GM19467 (cell line): ENCODE measurements around the gene SLC2A8.
A peak's percentile ranks its signal among the peaks of the same experiment; 100 is the strongest.

Experiments used
- ATAC-seq: cut with Tn5 transposase; IDR thresholded peaks from one replicate; pipeline ENCODE4 v1.9.1; 2021; ENCODE audit warnings: mild to moderate bottlenecking, moderate library complexity; ENCODE audit not compliant: unreplicated experiment

The SLC2A8 gene

DNA sequence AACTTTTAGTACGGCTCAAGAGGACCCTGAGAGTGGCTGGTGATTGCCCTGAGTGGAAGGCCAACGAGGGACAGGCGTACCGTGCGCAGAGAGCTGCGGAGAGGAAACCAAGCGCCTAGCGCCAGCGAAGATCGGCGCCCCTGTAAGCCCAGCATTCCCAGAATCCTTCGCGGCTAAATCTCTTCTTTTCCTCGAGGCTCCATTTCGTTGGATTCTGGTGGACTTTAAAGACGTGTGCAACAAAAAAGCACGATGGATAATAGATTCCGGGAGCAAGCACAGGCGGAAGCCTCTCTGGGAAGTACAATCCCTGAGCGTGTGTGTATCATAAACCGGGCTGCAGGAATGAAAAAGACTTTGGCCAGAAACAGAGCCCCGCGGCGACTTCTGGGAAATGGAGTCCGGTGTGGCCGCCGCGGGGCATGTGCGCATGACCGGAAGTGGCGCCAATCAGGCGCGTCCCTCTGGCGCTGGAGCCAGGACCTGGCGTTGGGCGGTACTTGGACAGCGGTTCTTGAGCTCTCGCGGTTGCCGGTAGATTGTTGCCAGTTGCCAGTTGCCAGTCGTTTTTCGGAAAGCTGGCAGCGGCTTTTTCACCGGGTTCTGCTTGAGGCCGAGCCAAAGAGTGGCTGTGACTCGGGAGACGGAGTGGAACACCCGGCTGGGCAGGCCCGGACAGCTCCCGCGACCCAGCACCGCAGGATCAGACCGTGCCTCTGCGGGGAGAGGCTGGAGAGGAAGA lies 27.1 kb downstream of the SLC2A8 start, which contains the start of gene ZNF79:
TSS of gene ZNF79 (plus strand) at position 449 of the 742 bp plus-strand sequence. CDS start 406 bp downstream, outside the sequence.
- peak; percentile 81 for ATAC-seq

DNA sequence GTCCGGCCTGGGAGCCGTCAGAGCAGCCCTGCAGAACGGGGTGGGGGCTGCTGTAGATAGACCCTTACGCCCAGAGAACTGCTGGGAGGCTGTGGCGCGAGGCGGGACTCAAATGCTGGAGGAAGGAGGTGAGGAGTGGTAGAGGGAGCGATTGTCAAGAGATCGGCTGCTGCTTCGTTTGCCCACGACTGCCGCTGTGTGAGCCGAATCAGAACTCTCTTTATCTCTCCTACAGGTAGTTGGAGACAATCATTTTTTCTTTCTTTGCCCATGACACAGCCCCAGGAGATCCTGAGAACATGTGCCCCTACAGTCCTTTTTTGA lies 27.7 kb downstream of the SLC2A8 start:
- ATAC-seq: no peak

DNA sequence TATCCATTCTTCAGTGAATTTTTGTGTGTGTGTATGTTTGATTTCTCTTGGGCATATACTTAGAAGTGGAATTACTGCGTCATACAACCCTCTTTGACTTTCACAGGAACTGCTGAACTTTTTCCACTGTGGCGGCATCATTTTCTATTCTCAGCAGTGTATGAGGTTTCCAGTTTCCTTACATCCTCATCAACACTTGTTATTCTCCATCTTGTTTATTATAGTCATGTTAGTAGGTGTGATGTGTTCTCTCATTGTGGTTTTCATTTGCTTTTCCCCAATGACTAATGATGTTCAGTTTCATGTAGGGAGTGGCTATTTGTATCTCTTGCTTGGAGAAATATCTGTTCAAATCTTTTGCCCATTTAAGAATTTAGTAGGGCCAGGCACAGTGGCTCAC lies 29.8 kb downstream of the SLC2A8 start:
- no peak for ATAC-seq

DNA sequence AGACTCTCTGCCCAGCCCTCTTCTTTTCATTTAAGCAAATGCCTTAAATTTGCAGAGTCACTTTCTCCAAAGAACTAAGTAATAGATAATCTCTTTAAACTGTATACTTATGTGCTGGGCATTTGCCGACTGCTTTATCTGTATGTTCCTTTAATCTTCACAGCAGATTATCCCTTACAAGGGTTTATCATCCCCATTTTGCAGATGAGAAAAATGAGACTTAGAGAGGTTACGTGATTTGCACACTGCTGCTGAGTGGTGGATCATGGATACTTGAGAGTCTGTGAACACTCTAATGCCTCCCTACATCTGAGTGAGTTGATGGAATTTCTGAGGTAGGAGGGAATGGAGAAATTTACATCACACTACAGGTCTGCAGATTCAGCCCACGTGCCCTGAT lies 31.4 kb downstream of the SLC2A8 start:
- ATAC-seq: no peak

DNA sequence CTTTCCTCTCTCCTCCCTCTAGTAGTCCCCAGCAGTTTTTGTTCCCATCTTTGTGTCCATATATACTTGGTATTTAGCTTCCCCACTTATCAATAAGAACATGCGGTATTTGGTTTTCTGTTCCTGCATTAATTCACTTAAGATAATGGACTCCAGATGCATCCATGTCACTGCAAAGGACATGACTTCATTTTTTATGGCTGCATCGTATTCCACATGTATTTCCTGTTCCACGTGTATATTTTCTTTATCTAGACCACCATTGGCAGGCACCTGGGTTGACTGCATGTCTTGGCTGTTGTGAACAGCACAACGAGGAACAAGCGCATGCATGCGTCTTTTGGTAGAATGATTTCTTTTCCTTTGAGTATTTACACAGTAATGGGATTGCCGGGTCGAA lies 33.4 kb downstream of the SLC2A8 start:
- ATAC-seq: no peak

DNA sequence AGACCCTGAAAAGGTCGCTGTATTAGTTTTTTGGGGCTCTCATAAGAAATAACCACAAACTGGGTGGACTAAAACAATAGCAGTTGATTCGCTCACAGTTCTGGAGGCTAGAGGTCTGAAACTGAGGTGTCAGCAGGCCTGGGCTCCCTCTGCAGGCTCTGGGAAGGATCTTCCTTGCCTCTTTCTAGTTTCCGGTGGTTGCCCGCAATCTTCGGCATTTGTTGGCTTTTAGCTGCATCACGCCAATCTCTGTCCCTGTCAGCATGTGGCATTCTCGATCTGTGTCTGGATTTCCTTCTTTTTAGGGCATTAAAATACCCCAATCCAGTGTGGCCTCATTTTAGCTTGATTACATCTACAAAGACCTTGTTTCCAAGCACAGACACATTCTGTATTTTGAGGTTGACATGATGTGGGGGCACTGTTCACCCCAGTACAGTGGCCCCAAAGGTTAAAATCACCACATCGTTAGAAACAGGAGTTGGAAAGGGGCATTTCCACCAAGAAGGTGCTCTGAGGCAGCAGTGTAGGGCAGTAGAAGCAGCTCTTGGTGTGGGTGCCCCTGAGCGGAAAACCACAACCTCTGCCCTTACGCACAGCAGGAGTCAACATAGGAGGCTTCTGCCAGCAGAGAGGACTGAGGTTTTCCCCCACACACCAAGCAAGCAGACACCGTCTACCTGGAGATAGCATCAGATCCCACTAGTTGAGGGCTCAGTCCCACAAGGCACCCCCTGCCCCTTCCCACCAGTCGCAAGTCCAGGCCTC lies 40.7 kb downstream of the SLC2A8 start:
- no peak for ATAC-seq

DNA sequence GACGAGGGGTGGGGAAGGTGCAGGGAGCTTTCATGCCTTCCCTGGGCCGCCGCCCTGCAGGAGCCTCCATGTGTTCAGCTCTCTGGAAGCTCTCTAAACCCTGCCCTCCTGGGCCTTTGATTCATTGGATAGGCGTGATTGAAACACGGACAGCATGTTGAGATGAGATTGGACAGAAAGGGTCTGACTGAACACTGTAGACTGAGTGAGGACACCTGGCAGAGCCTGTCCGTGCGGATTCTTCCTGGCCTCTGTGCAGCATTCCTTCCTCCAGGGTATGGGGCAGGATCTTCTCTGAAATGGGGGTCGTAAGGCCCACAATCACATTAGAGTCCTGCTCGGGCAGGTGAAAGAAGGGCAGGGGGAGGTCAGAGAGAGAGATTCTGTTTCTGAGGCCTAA lies 41.4 kb downstream of the SLC2A8 start:
- no peak for ATAC-seq

DNA sequence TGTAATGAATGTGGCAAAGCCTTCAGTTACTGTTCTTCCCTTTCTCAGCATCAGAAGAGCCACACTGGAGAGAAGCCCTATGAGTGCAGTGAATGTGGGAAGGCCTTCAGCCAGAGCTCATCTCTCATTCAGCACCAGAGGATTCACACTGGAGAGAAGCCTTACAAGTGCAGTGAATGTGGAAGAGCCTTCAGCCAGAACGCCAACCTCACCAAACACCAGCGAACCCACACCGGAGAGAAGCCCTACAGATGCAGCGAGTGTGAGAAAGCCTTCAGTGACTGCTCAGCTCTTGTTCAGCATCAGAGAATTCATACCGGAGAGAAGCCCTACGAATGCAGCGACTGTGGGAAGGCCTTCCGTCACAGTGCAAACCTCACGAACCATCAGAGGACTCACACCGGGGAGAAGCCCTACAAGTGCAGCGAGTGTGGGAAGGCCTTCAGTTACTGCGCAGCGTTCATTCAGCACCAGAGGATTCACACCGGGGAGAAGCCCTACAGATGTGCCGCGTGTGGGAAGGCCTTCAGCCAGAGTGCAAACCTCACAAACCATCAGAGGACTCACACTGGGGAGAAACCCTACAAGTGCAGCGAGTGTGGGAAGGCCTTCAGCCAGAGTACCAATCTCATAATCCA lies 47.4 kb downstream of the SLC2A8 start:
- no peak for ATAC-seq

DNA sequence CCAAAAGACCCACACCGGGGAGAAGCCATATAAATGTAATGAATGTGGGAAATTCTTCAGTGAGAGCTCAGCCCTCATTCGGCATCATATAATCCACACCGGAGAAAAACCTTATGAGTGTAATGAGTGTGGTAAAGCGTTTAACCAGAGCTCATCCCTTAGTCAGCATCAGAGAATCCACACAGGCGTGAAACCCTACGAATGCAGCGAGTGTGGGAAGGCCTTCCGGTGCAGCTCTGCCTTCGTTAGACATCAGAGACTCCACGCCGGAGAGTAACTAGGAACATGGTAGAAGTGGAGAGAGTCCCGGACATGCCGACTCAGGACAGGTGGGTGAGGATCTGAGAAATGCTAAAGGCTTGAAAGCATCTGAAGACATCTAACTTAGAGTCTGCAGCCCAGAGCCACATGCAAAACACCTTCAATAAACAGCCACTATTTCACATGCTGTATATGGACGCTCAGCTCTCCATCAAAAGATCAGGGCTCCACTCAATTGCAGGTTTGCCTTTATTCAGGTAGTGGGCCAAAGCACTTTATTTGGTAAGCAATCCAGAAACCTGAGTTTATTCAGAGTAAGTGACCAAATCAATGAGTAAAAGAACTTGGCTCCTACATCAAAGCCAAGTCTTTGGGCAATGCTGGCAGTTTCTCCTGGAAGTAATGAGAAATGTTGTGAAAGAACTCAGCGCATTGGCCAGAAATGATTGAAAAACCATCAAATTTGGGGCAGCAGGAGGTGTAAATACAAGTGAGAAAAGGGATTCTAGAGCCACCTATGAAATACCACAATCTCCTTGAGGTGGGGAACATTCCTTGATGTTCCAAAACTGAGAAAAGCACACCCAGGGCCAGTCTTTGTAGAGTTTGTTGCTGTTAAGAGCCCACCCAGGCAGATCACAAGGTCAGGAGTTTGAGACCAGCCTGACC lies 48.2 kb downstream of the SLC2A8 start:
- ATAC-seq: no peak

DNA sequence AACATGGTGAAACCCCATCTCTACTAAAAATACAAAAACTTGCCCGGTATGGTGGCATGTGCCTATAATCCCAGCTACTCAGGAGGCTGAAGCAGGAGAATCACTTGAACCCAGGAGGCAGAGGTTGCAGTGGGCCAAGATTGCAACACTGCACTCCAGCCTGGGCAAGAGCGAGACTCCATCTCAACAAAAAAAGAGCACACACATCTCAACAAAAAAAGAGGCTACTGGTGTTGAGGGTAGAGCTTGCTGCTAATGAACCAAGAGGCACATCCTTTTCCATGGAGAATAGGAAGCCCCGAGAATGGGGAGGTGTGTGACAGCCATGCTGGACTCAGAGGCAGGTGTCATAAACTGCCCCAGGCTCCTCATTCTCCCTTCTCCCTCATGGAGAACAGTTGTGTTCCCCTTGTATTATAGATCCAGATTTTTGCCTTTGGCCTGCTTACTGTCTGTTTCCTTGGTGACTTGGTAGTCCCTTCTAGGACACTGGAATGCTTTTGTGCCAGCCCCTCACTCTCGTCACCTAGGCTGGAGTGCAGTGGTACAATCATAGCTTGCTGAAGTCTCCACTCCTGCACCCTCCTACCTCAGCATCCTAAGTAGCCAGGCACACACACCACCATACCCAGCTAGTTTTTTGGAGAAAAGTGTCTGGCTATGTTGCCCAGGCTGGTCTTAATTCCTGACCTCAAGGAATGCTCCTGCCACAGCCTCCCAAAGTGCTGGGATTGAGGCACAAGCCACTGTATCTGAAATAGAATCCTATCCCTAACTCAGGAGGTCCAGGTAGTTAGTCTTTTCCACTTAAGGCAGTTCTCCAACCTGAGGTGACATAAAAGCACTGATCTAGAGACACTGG lies 49.1 kb downstream of the SLC2A8 start:
- no peak for ATAC-seq

DNA sequence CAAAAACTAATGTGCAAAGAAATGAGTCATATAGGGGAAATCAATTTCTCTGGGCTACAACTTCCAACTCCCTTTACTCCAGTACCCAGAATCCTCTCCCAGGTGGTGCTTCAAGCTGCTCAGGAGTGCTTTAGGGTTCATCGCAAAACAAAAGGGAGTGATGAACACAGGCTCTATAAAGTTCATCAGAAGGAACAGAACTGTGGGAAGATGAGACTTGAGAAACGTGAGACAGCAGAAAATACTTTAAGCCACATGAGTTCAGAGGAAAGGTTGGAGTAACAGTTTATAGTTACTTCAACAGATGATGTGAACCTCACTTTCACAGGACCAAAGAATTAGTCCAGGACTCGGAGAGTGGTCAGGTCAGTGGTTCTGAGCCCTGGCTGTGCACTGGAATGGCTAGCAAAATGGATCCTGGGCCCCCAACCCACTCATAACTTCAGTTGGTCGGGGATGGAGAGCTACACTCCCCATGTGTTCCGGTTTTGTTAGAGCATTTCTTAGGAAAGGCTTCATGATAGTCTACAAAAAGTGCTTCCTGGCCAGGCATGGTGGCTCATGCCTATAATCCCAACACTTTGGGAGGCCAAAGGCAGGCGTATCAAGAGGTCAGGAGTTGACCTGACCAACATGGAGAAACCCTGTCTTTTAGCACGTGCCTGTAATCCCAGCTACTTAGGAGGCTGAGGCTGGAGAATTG lies 49.9 kb downstream of the SLC2A8 start:
- ATAC-seq: no peak

DNA sequence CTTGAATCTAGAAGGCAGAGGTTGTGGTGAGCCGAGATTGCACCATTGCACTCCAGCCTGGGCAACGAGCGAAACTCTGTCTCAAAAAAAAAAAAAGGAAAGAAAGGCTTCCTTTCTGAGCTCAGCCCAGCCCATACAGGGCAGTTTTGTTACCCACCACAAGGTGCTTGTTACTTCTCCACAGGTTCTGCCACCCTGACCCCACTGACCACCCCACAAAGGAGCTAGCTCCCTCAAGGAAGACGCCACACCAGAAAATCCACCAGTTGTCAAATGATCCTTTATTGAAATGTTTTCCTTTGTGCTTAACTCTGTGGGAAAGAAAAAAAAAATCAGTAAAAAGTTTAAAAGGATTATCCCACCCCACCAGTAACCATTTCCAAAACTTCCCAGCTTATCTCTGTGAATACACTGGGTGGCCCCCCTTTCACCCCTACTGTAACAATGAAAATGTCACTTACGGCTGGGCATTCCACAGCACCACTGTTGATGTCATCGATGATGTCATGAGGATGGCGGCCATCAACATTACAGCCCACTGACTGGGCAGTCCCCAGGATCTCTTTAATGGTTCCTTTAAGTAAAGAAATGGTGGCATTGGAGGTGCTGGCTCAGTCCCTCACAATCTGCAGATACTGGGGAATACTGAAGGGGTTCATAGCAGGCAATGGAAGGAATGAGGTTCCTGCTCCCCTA lies 50.6 kb downstream of the SLC2A8 start:
- no peak for ATAC-seq

DNA sequence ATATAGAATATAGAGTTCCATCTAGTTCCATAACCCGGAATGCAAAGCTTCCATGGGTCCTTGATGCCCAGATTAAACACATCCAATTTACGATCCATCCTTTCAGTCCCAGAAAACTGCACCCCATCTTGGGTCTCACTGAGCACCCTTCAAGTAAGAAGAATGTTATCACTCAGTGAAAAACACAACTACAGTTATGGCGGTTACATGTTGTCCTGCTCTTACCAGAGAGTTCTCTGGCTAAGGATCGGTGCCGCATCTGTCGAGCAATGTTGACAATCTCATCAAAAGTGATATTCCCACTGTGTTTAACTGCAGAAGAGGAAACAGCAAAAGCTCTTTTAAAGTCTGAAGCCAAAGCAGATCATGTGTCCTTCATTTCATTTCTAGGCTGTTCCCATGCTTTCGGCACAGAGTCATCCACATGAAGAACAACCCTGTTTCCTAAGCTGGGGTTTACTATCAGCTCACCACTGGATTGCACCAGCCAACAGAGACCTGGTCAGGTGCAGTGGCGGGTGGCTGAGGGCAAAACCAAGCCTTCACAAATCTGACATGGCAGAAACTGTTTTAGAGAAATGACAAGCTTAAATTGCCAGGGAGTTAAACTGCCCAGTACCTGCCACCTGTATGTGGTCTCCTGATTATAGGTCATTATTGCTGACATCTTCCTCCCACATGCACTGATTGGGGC lies 51.3 kb downstream of the SLC2A8 start:
- ATAC-seq: no peak

DNA sequence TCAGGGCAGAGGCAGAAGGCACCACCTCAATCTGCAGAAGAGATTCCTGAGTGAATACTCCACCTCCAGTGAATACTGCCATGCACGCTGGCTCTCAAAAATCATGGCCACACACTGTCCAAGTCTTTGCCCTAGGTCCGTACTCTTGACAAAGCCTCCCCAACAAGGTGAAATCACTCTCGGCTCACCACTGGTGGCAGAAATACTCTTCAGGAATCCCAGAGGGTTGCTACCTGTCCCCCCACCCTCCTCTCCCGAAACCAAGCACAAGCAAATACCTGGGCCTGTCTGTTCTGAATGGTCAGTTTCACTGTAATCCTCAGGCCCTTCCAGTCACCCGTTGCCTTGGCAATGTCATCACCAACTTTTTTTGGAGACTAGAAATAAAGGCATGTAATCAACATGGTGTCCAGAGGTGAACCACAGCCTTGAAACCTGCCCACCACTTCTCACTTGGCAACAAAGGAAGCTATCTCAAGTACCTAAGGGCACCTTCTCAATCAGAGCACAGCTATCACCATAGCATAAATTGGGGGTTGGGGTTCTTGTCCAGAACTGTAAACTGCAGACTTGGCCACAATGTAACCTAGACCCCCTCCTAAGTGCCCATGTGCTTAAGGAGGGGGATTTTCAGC lies 52.5 kb downstream of the SLC2A8 start:
- ATAC-seq: no peak

DNA sequence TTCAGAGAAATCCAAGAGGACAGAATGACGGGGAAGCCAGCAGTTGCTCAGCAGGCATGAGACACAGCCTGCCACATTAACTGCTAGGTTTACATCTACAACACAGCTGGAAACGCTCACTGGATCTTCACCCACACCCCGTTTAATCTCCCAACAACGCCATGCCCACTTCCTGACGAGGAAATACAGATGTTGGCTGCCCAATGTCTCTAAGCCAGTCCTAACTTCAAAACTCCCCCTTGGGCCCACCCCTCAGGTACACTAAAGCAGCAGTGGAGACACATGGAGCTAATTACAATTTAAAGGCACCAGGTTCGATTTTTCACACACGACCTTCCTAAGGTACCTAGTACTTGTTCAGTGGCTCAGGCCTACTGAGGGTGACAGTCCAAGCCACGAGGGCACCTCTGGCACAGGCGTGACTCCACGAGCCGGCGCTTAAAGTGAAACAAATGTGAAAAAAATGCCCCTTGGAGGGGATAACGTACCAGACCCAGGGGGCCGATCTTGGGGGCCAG lies 53.3 kb downstream of the SLC2A8 start:
- ATAC-seq: no peak

DNA sequence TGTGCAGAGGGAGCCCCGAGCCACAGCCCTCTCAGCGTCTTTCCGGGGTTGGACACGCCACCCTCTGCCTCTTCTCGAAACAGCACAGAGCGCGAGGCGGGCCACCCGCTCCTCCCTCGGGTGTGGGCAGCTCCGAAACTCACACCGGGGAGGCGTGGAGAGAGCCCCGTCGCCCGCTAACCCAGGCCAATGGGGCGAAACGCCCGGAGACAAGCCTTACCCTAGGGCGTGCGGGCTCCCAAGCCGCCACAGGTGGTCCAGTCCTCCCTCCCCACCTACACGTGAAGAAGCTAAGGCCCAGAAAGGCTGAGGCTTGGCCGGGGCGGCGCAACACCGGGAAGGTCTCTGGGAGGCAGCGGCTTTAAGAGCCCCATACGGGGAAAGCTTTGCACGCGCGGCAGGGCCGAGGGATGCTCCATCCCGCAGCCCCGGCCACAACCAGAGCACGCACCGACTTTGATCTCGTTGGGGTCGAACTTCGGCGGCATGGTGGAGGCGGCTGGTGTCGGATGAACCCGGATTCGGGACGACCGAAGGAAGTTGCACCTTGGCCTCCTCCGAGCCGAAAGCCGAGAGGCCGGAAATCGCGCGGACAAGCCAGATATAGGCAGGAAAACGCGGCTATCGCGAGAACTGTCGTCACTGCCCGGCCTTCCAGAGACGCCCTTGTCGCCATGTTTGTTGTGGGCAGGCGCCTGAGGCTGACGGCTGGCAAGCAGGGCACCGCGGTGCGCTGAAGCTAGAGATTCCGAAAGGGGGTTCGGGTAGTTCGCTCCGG lies 54.0 kb downstream of the SLC2A8 start, which contains the start of the genes LRSAM1 and RPL12:
TSS of gene LRSAM1 (plus strand) at position 681 of the 778 bp plus-strand sequence. CDS start 3,018 bp downstream, outside the sequence.
TSS of gene RPL12 (minus strand) at position 577 of the 778 bp plus-strand sequence. CDS start at position 488, 89 bp downstream.
- ATAC-seq: peak; percentile 54

DNA sequence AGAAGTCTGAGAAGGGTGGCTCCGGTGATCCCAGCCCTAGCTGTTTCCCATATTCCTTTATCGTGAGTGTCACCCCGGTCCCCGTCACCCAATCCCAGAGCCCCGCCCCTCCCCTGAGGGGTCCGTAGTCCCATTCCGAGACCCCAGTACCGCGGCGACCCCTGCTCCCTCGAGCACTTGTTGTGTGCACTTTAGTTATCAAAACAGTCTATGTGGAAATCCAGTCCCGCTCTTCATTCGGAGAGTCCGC lies 54.6 kb downstream of the SLC2A8 start:
- ATAC-seq: peak; percentile 18
